Measurements from ENCODE around the gene PLPP4.

DNA sequence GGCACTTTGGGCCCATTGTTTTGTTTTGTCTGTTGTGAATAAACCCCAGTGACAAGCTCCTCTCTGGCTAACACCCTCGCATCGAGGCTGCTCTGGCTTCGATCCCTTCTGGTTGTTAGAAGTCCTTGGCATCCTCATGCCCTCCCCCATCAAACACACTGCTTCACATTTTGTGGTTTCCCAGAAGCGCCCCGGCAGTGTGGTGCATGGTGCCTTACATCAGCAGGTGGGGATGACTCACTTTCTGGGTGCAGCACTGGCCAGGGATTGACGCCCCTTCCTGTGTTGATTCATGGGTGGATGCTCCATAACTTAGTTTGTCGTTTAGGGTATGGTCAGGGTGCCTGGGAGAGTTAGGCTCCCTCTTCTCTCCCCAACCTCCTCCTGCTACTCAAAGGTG lies 51.4 kb downstream of the PLPP4 start:
- TF ChIP-seq, protein P1, sequence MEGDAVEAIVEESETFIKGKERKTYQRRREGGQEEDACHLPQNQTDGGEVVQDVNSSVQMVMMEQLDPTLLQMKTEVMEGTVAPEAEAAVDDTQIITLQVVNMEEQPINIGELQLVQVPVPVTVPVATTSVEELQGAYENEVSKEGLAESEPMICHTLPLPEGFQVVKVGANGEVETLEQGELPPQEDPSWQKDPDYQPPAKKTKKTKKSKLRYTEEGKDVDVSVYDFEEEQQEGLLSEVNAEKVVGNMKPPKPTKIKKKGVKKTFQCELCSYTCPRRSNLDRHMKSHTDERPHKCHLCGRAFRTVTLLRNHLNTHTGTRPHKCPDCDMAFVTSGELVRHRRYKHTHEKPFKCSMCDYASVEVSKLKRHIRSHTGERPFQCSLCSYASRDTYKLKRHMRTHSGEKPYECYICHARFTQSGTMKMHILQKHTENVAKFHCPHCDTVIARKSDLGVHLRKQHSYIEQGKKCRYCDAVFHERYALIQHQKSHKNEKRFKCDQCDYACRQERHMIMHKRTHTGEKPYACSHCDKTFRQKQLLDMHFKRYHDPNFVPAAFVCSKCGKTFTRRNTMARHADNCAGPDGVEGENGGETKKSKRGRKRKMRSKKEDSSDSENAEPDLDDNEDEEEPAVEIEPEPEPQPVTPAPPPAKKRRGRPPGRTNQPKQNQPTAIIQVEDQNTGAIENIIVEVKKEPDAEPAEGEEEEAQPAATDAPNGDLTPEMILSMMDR (IDR thresholded peaks at IDR 0.05): no peak
- TF ChIP-seq POLR2A (IDR thresholded peaks at IDR 0.05) (no peak), POLR2AphosphoS5 (IDR thresholded peaks at IDR 0.05) (no peak)
